Lung (tissue), 12 donors: ENCODE results near the gene SPTBN1. TPM values are rescaled to one million over a fixed set of nuclear protein-coding genes. Genes with fewer than 3 reads are reported as not detected.

Source experiments
- ATAC-seq: fragments of 200-7000 bp; cut with Tn5 transposase; one replicate; pipeline ENCODE4 v1.9.1; 2020; ENCODE audit warnings: moderate number of reproducible peaks; ENCODE audit not compliant: insufficient read depth, low FRiP score
- DNase-seq, 3 donors: peaks; one replicate each; pipeline ENCODE4 v3.0.0-alpha.2; 2013 to 2017
- H3K27ac ChIP-seq, 2 donors: one replicate each; pipeline ENCODE4 v1.5.1; 2013; ENCODE audit warnings: mild to moderate bottlenecking in 2 of 2, moderate library complexity in 2 of 2, control low read depth in 1 of 2, inconsistent platforms in 1 of 2, low read depth in 1 of 2, low read length in 1 of 2
- H3K27me3 ChIP-seq, 3 donors: one replicate each; pipeline ENCODE4 v1.5.1; 2013; ENCODE audit warnings: low read length in 2 of 3; ENCODE audit not compliant: control insufficient read depth in 3 of 3, insufficient read depth in 3 of 3
- H3K36me3 ChIP-seq, 4 donors: one replicate each; pipeline ENCODE4 v1.5.1; 2013; ENCODE audit warnings: low read length in 4 of 4, mild to moderate bottlenecking in 1 of 4, moderate library complexity in 1 of 4; ENCODE audit not compliant: control insufficient read depth in 4 of 4, insufficient read depth in 4 of 4
- H3K4me1 ChIP-seq, 5 donors: one replicate each; pipeline ENCODE4 v1.5.1; 2013; ENCODE audit warnings: low read length in 5 of 5, mild to moderate bottlenecking in 2 of 5, moderate library complexity in 1 of 5; ENCODE audit not compliant: control insufficient read depth in 5 of 5, insufficient read depth in 5 of 5
- H3K4me3 ChIP-seq: one replicate; pipeline ENCODE4 v1.5.1; 2013; ENCODE audit warnings: mild to moderate bottlenecking, control low read depth, moderate library complexity
- H3K9ac ChIP-seq, 2 donors: one replicate each; pipeline ENCODE4 v1.5.1; 2013; ENCODE audit warnings: low read length in 2 of 2, control low read depth in 1 of 2; ENCODE audit not compliant: insufficient read depth in 1 of 2
- H3K9me3 ChIP-seq, 4 donors: one replicate each; pipeline ENCODE4 v1.5.1; 2013; ENCODE audit warnings: low read length in 3 of 4, mild to moderate bottlenecking in 1 of 4, moderate library complexity in 1 of 4; ENCODE audit not compliant: control insufficient read depth in 4 of 4, insufficient read depth in 3 of 4
- CTCF ChIP-seq: IDR thresholded peaks from 2 replicates; pipeline ENCODE4 v1.5.1; 2012; ENCODE audit warnings: mild to moderate bottlenecking; ENCODE audit errors: control extremely low read depth, extremely low read depth
- WGBS, 2 donors: extraction: QIAGEN DNeasy Blood & Tissue Kit; methylation state at CpG; one replicate each; pipeline ENCODE4 v1.1.7; 2013; 5-methylcytosine and 5-hydroxymethylcytosine counted together
- polyA plus RNA-seq, 2 donors: library from polyadenylated mRNA; stranded (reverse); fragments of 200-250 nt; gene quantifications; one replicate each; pipeline ENCODE4 v1.2.1, GENCODE V29; 2013
- total RNA-seq, 2 donors: library from RNA; depleted of rRNA in 1 of 2; stranded (reverse); fragments of >200 nt in 1 of 2; gene quantifications; one replicate each; pipeline ENCODE4 v1.2.1, GENCODE V29; 2014 to 2021
- donor health status: control.
- donor health status: control.
- donor health status: Bipolar disorder and iron deficiency.
- donor health status: healthy.
- donor health status: DM: yes; HTN: yes; CAD: no.

The SPTBN1 gene
- total and polyA plus RNA-seq, 4 donors, result 89.4 to 715 (median 275) TPM

- DNase-seq (peak in 1 of 3 donors; percentile 42), ATAC-seq (no peak)
- H3K4me1 ChIP-seq, result peaks cover 1 to 18% (median 17%) of the 10 kb centered on the region in 5 donors
- 66 to 80% methylated on average over 5 of the region's 5 CpGs for WGBS, 2 donors
- H3K27ac ChIP-seq, result no peak overlapping the region
- H3K27me3 ChIP-seq, result no peaks in the 10 kb centered on the region
- no peaks in the 10 kb centered on the region for H3K9me3 ChIP-seq
- no peak overlapping the region for H3K9ac ChIP-seq
- no peaks in the 10 kb centered on the region for H3K36me3 ChIP-seq
- H3K4me3 ChIP-seq, result no peak overlapping the region
- TF ChIP-seq CTCF, result no peak
Observed at GRCh38 chr2:54409752-54410151, 46.4 kb upstream of the SPTBN1 start.

GRCh38 chr2:54411801-54412354, 44.2 kb upstream of the SPTBN1 start:
- ATAC-seq (no peak), DNase-seq (no peak)
- TF ChIP-seq CTCF, result no peak
- Histone ChIP-seq H3K36me3 (no peaks in the 10 kb centered on the region), H3K9ac (no peak overlapping the region), H3K27ac (no peak overlapping the region), H3K4me3 (no peak overlapping the region), H3K27me3 (no peaks in the 10 kb centered on the region), H3K4me1 (peaks cover 5 to 24% (median 17%) of the 10 kb centered on the region in 5 donors), H3K9me3 (no peaks in the 10 kb centered on the region)
- 89 to 91% methylated on average over 5 of the region's 5 CpGs for WGBS, 2 donors

GRCh38 chr2:54416166-54416813, 39.8 kb upstream of the SPTBN1 start:
- peaks cover 4 to 31% (median 15%) of the 10 kb centered on the region in 5 donors for H3K4me1 ChIP-seq
- ATAC-seq (peak; percentile 54), DNase-seq (peak; percentile 44 to 71 (median 69))
- no peak for TF ChIP-seq CTCF
- H3K36me3 ChIP-seq, result no peaks in the 10 kb centered on the region
- H3K4me3 ChIP-seq, result no peak overlapping the region
- no peaks in the 10 kb centered on the region for H3K27me3 ChIP-seq
- H3K9ac ChIP-seq, result no peak overlapping the region
- no peaks in the 10 kb centered on the region for H3K9me3 ChIP-seq
- H3K27ac ChIP-seq, result peak overlapping the region; percentile 79 to 83
- WGBS, 2 donors, result 26 to 37% methylated on average over 9 of the region's 9 CpGs
